Ovary (tissue), 9 donors: ENCODE data around the gene TEX44. TPM values are rescaled to one million over a fixed set of nuclear protein-coding genes. Genes with fewer than 3 reads are reported as not detected.

Experiments
- DNase-seq, 5 donors: peaks; one replicate each; pipeline ENCODE4 v3.0.0-alpha.2; 2019 to 2020
- H3K27ac ChIP-seq, 2 donors: fragments of 200-600 bp; one replicate each; pipeline versions ENCODE4 v1.5.1 to v1.8.0; 2019 to 2022
- H3K27me3 ChIP-seq: fragments of 200-600 bp; one replicate; pipeline ENCODE4 v1.8.0; 2022
- H3K36me3 ChIP-seq: fragments of 200-600 bp; sonication (generic); one replicate; pipeline ENCODE4 v1.5.1; 2019
- H3K4me1 ChIP-seq: one replicate; pipeline ENCODE4 v1.8.1; 2013; ENCODE audit warnings: mild to moderate bottlenecking, moderate library complexity; ENCODE audit not compliant: insufficient read depth
- H3K4me3 ChIP-seq: fragments of 200-600 bp; sonication (generic); one replicate; pipeline ENCODE4 v1.5.1; 2017
- H3K9me3 ChIP-seq, 2 donors: fragments of 200-600 bp in 1 of 2; sonication (generic) in 1 of 2; one replicate each; pipeline versions ENCODE4 v1.5.1 to v1.8.1; 2013 to 2019; ENCODE audit warnings: mild to moderate bottlenecking in 1 of 2, moderate library complexity in 1 of 2
- EP300 ChIP-seq: sonication (generic); formaldehyde crosslinking; IDR thresholded peaks from one replicate; pipeline ENCODE4 v1.6.1; 2017; ENCODE audit warnings: antibody characterized with exemption
- POLR2A ChIP-seq: fragments of 450-650 bp; IDR thresholded peaks from one replicate; pipeline ENCODE4 v1.6.1; 2017; ENCODE audit warnings: antibody characterized with exemption, mild to moderate bottlenecking, moderate library complexity
- WGBS, 3 donors: extraction: QIAGEN DNeasy Blood & Tissue Kit in 1 of 3; methylation state at CpG; one replicate each; pipeline versions ENCODE4 v1.1.5 to v1.1.7; 2013 to 2017; 5-methylcytosine and 5-hydroxymethylcytosine counted together
- intact Hi-C, 4 donors: fragments of 100-400 bp; cut with DNase I; formaldehyde crosslinking; loops; one replicate each; pipeline versions ENCODE4 v1.11.0 to v1.15.1; 2022 to 2023
- polyA plus RNA-seq, 2 donors: library from polyadenylated mRNA; stranded (reverse); fragments of 200-250 nt in 1 of 2; fragments of 350-450 nt in 1 of 2; fragmentation: Illumina TruSeq in 1 of 2; extraction: RNeasy Lipid Tissue Mini Kit (QIAGEN cat#74804) in 1 of 2; gene quantifications; one replicate each; pipeline ENCODE4 v1.2.3, GENCODE V29; 2013 to 2014
- total RNA-seq, 7 donors: library from RNA; depleted of rRNA in 2 of 7; stranded (reverse); fragments of >200 nt in 2 of 7; fragmentation: NEBNext Ultra II Directional in 3 of 7; extraction: Animal tissue kit (Norgen Biotek cat#: 25700) in 3 of 7; gene quantifications; one replicate each; pipeline versions ENCODE4 v1.1.0 to v1.2.4, GENCODE V29; 2016 to 2023
- TF ChIP-seq, protein P1 (sequence below), 3 donors: fragments of 450-650 bp in 2 of 3; fragments of 200-600 bp in 1 of 3; IDR thresholded peaks; one replicate each; pipeline versions ENCODE4 v1.5.1 to v1.8.0; 2016 to 2022; ENCODE audit warnings: antibody characterized with exemption in 3 of 3, mild to moderate bottlenecking in 1 of 3
- donor health status: DM: no; HTN: no; CAD: no; lungs with moderate emphysema.
- donor health status: DM: no; HTN: no; CAD: no.
- donor health status: Bipolar disorder and iron deficiency.
- donor health status: DM: yes; HTN: yes; CAD: no.
- donor health status: DM: no; HTN: no; CAD: no.
- donor health status: DM: yes; HTN: yes; CAD: no.

TEX44 gene
- total and polyA plus RNA-seq, 9 donors = not detected

DNA sequence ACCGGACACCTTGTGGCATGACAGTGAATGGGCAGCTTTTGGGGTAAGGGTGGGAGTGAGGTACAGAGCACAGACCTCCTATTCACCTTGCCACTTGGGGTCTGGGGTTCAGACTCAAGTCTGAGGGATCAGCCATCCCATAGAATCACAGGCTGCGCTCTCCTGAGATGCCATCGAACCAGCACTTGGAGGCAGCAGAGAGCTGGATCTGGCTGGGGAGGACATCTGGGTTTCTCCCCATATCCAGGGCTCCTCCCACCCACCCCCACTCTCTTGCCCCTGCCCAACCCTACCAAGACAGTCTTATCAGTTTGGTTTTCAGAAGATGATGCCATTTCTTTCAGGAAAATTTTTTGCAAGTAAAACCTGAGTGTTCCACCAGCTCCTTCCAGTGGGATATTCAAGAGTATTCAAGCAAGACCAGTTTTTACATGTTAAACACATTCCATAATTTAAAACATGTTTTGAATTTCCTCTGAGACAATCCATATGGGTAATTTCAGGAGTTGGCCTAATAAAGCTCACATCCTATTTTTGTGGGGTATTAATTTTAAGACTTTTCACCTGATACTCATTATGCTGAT, 29.2 kb upstream of the TEX44 start:
- H3K27ac ChIP-seq = no peak overlapping the region
- intact Hi-C loops = loop anchor here in 2 of 4 donors (5.0 kb wide), 2 partner anchors 34 to 39 kb away; no protein-coding TSS in a partner anchor
- DNase-seq = peak; percentile 29 to 58 (median 46)
- TF ChIP-seq, protein P1, sequence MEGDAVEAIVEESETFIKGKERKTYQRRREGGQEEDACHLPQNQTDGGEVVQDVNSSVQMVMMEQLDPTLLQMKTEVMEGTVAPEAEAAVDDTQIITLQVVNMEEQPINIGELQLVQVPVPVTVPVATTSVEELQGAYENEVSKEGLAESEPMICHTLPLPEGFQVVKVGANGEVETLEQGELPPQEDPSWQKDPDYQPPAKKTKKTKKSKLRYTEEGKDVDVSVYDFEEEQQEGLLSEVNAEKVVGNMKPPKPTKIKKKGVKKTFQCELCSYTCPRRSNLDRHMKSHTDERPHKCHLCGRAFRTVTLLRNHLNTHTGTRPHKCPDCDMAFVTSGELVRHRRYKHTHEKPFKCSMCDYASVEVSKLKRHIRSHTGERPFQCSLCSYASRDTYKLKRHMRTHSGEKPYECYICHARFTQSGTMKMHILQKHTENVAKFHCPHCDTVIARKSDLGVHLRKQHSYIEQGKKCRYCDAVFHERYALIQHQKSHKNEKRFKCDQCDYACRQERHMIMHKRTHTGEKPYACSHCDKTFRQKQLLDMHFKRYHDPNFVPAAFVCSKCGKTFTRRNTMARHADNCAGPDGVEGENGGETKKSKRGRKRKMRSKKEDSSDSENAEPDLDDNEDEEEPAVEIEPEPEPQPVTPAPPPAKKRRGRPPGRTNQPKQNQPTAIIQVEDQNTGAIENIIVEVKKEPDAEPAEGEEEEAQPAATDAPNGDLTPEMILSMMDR (IDR thresholded peaks at IDR 0.05) = peak in 1 of 3 donors; percentile 27
- no peak for TF ChIP-seq POLR2A
- no peak overlapping the region for H3K4me3 ChIP-seq
- WGBS, 3 donors = 8 to 18% (median 15%) methylated on average over 3 of the region's 3 CpGs
- no peaks in the 10 kb centered on the region for H3K9me3 ChIP-seq
- H3K4me1 ChIP-seq = no peaks in the 10 kb centered on the region
- H3K27me3 ChIP-seq = no peaks in the 10 kb centered on the region
- H3K36me3 ChIP-seq = no peaks in the 10 kb centered on the region

DNA sequence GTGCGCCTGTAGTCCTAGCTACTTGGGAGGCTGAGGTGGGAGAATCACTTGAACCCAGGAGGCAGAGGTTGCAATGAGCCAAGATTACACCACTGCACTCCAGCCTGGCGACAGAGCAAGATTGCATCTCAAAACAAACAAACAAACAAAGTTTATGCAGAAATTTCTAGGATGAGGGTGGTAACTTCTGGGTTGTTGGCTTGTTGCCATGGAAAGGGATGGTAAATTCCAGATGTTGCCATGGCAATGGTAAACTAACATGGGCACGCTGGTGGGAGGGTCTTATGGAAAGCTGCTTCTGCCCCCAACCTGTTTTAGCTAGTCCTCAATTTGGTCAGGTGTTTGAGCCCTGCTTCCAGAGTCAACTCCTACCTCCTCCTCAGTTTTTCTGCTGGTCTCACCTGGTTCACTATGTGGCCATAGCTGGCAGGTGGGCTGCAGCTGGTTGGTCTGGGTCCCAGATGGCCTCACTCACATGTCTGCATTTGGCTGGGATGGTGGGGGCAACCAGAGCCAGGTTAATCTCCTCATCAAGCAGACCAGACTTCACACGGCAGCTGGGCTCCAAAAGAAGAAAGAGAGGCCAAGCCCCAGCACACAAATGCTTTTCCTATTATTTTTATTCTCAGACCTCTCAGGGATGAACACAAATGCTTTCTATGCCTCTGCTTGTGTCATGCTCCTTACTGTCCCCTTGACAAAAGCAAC, 26.6 kb upstream of the TEX44 start:
- 69 to 75% (median 70%) methylated on average over 4 of the region's 4 CpGs for WGBS, 3 donors
- intact Hi-C loops = no loop called here
- no peaks in the 10 kb centered on the region for H3K4me1 ChIP-seq

DNA sequence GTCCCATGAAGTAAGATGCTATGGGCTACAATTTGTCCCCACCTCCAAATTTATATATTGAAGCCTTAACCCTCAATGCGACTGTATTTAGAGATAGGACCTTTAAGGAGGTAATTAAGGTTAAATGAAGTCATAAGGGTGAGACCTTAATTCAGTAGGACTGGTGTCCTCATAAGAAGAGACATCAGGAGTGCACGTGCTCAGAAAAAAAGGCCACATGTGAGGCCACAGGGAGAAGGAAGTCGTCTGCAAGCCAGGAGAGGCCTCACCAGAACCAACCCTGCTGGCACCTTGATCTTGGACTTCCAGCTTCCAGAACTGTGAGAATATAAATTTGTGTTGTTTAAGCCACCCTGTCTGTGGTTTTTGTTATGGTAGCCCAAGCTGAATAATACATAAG, 25.5 kb upstream of the TEX44 start:
- TF ChIP-seq POLR2A (no peak), EP300 (no peak)
- TF ChIP-seq, protein P1 (IDR thresholded peaks at IDR 0.05) = no peak
- 90 to 93% (median 91%) methylated on average over 3 of the region's 3 CpGs for WGBS, 3 donors
- Histone ChIP-seq H3K4me1 (no peaks in the 10 kb centered on the region), H3K27ac (no peak overlapping the region), H3K4me3 (no peak overlapping the region), H3K36me3 (no peaks in the 10 kb centered on the region), H3K27me3 (no peaks in the 10 kb centered on the region), H3K9me3 (no peaks in the 10 kb centered on the region)
- no peak for DNase-seq
- intact Hi-C loops = no loop called here

More for the DNA sequence above, 26.6 kb upstream of the TEX44 start:
- DNase-seq = no peak
- no peaks in the 10 kb centered on the region for H3K36me3 ChIP-seq
- no peak overlapping the region for H3K4me3 ChIP-seq
- TF ChIP-seq EP300 (no peak), POLR2A (no peak)
- TF ChIP-seq, protein P1 (IDR thresholded peaks at IDR 0.05) = no peak
- no peak overlapping the region for H3K27ac ChIP-seq
- H3K27me3 ChIP-seq = no peaks in the 10 kb centered on the region
- H3K9me3 ChIP-seq = no peaks in the 10 kb centered on the region

DNA sequence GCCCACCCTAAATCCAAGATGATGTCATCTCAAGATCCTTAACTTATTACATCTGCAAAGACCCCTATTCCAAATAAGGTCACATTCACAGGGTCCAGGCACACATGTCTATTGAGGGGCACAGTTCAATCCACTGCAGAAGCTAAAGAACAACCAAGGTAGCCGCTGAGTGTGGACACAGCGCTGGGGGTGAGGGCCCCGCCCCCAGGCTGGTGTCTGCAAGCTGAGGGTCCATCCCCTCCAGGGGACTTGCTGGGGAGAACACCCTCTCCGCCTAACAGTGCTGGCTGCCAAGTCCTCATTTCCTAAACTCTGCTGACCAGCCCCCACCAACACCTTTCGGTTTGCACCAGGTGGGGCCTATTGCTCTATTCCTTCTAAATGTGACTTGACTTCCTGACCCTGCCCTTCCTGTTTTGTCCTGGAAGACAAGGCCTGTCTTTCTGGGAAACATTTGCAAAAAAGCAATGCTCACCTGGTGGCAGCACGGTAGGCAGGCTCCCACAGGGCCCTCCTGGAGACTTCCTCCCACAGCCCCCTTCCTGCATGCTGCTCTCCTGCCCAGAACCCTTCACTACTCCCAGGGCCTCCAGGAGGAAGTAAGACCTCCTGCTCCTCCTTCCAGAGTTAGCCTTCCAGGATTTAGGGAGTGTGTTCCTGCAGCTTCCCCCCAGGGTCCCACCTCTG, 24.4 kb upstream of the TEX44 start:
- no peaks in the 10 kb centered on the region for H3K4me1 ChIP-seq
- no peaks in the 10 kb centered on the region for H3K27me3 ChIP-seq
- H3K27ac ChIP-seq = no peak overlapping the region
- no peak overlapping the region for H3K4me3 ChIP-seq
- no peaks in the 10 kb centered on the region for H3K36me3 ChIP-seq
- no peak for DNase-seq
- TF ChIP-seq, protein P1 (IDR thresholded peaks at IDR 0.05) = no peak
- TF ChIP-seq EP300 (no peak), POLR2A (no peak)
- intact Hi-C loops = no loop called here
- no peaks in the 10 kb centered on the region for H3K9me3 ChIP-seq
- 82 to 84% (median 84%) methylated on average over 6 of the region's 6 CpGs for WGBS, 3 donors
